Activated CD4-positive, alpha-beta T cell treated with anti-CD3 and anti-CD28 coated beads for 36 hours (primary cell): Measurements from ENCODE around the gene KCNJ1. TPM values are rescaled to one million over a fixed set of nuclear protein-coding genes. Genes with fewer than 3 reads are reported as not detected.
A peak's percentile ranks its signal among the peaks of the same experiment; 100 is the strongest.

ENCODE experiments used
- ATAC-seq: fragments of 200-7000 bp; cut with Tn5 transposase; one replicate; pipeline ENCODE4 v1.10.0; 2021; ENCODE audit warnings: mild to moderate bottlenecking, moderate library complexity
- CTCF ChIA-PET: fragments of 350-600 bp; sonication (Branson Sonifier 250); formaldehyde crosslinking; loops from one replicate; lab custom pipeline; 2021; ENCODE audit warnings: antibody characterized with exemption; lab: Charles Lee
- POLR2A ChIA-PET: fragments of 350-600 bp; sonication (Branson Sonifier 250); formaldehyde crosslinking; loops from one replicate; lab custom pipeline; 2021; ENCODE audit warnings: antibody characterized with exemption, inconsistent platforms; lab: Charles Lee
- DNase-seq: peaks from one replicate; pipeline ENCODE4 v3.0.0-alpha.2; 2020
- H3K27ac Mint-ChIP-seq: one replicate; pipeline ENCODE4 v1.8.0; 2021; ENCODE audit warnings: mixed read lengths
- H3K27me3 Mint-ChIP-seq: one replicate; pipeline ENCODE4 v1.8.0; 2021; ENCODE audit warnings: mixed read lengths
- H3K36me3 Mint-ChIP-seq: one replicate; pipeline ENCODE4 v1.8.0; 2021; ENCODE audit warnings: low read depth, mixed read lengths
- H3K4me1 Mint-ChIP-seq: one replicate; pipeline ENCODE4 v1.8.0; 2021; ENCODE audit warnings: mixed read lengths
- H3K4me3 Mint-ChIP-seq: one replicate; pipeline ENCODE4 v1.8.0; 2021; ENCODE audit warnings: mild to moderate bottlenecking, moderate library complexity, mixed read lengths
- H3K9me3 Mint-ChIP-seq: one replicate; pipeline ENCODE4 v1.8.0; 2021; ENCODE audit warnings: low read depth, mixed read lengths
- intact Hi-C, 2 experiments: fragments of 100-400 bp; cut with DNase I in 1 of 2; cut with micrococcal nuclease in 1 of 2; formaldehyde crosslinking; loops; one replicate each; pipeline versions ENCODE4 v1.14.2 to v1.15.1; 2022 to 2024; cut with DNase I, micrococcal nuclease
- total RNA-seq, 2 experiments: library from RNA; stranded (reverse); gene quantifications; one replicate each; pipeline ENCODE4 v1.2.3, GENCODE V29; 2021

The KCNJ1 gene
- total RNA-seq, 2 experiments from 2014 or later = not detected

DNA sequence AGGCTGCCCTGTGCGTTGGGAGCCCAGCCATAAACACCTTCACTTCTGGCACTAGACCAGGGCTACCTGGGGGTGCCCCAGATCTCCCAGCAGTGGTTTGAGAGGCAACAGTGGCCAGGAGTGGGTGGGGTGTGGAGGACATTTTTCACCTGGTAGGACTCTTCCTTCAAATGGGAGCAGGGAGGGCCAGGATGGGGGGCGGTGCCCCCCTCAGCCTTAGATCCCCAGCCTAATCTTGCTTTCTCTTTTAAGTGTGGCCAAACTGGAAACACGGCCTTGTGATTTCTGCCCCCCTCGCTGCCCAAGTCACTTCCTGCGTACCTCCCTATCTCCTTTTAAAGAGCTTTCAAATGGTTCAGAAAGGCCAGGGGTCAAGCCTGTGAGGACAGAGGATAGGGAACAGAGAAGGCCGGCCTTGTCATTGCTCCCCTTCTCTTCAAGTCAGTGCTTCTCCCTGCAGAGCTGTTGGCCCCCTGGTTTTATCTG lies 24.9 kb upstream of the KCNJ1 start:
- Mint-ChIP-seq H3K36me3 (no peaks in the 10 kb centered on the region), H3K27me3 (peaks cover 40% of the 10 kb centered on the region), H3K4me3 (no peak overlapping the region), H3K9me3 (no peaks in the 10 kb centered on the region), H3K27ac (no peak overlapping the region), H3K4me1 (peaks cover 2% of the 10 kb centered on the region)
- POLR2A ChIA-PET = interaction anchor here (0.6 kb wide), 1 partner anchor 241 kb away, joined by 3 read pairs; no protein-coding TSS in a partner anchor
- intact Hi-C loops = no loop called here
- no peak for DNase-seq
- ATAC-seq = no peak
- CTCF ChIA-PET = interaction anchor here (0.6 to 2.5 kb wide), 8 partner anchors 8 to 1170 kb away, joined by 3 to 28 read pairs (median 4); no protein-coding TSS in a partner anchor

DNA sequence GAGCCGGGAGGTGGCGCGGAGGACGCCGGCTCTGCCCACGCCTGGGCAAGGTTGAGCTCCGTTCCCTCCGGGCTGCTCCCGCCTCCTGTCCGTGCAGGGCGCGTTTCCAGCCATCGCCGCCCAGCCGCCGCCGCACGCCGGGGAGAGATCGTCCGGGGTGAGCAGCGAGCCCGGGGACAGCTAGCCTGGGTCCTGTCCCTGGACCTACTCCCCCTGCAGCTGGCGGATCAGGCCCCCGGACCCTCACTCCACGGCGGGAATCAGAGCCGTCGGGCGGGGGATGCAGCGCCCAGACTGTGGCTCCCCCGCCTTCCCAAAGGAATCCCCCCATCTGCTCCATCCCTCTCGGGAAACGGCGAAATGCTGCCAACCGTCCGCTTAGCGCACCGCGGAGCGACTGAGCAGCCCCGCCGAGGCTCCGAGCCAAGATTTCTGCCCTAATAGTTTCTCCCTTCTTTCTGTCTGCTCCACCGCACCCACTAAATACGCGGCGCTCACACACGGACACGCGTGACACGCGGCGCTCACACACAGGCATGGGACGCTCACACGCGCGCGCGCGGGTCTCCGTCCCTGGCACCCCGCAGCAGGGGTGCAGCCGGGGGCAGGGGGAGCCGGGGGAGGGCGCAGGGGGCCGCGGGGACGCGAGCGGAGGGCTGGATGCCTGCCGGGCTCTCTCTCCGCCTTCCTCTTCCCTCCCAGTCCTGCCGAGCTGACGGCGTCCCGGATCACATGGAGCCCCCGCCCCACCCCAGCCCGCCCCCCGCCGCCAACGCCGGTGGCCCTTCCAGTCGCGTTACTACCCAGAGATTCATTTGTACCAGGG lies 23.7 kb upstream of the KCNJ1 start, which contains the start of gene KCNJ5:
KCNJ5 (plus strand) TSS at position 814 of the 826 bp plus-strand sequence. CDS start 19,918 bp downstream, outside the sequence.
- Mint-ChIP-seq H3K9me3 (no peaks in the 10 kb centered on the region), H3K36me3 (no peaks in the 10 kb centered on the region), H3K27me3 (peaks cover 46% of the 10 kb centered on the region), H3K27ac (no peak within 1 kb of the TSS), H3K4me1 (peaks cover 2% of the 10 kb centered on the region), H3K4me3 (peak within 1 kb of the TSS; percentile 59)
- CTCF ChIA-PET = interaction anchor here (0.6 to 2.2 kb wide), 8 partner anchors 10 to 733 kb away, joined by 3 to 9 read pairs (median 4); no protein-coding TSS in a partner anchor
- intact Hi-C loops = no loop called here
- DNase-seq (peak; percentile 36), ATAC-seq (peak; percentile 35)
- POLR2A ChIA-PET = no interaction called here

DNA sequence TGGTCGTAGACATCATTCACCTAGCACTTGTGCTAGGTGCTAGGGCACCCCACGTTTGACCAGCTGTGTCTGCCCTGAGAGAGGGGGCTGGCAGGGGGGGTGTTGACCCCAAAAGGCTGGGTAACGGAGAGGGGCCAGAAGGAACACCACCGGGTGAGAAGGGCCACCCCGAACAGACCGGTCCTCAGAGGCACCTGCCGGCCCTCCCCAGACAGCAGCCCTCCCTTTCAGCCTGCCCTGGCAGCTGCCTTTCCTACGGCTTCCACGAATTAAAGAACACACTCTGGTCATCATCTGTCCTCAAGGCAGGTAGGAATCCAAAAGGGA lies 23.1 kb upstream of the KCNJ1 start:
- no peaks in the 10 kb centered on the region for H3K9me3 Mint-ChIP-seq
- intact Hi-C loops = no loop called here
- peaks cover 49% of the 10 kb centered on the region for H3K27me3 Mint-ChIP-seq
- peaks cover 2% of the 10 kb centered on the region for H3K4me1 Mint-ChIP-seq
- POLR2A ChIA-PET = interaction anchor here (0.9 kb wide), 1 partner anchor 73 kb away, joined by 3 read pairs; no protein-coding TSS in a partner anchor
- DNase-seq = no peak
- CTCF ChIA-PET = interaction anchor here (0.7 to 2.2 kb wide), 5 partner anchors 9 to 733 kb away, joined by 3 to 9 read pairs (median 4); no protein-coding TSS in a partner anchor
- H3K36me3 Mint-ChIP-seq = no peaks in the 10 kb centered on the region
- no peak overlapping the region for H3K4me3 Mint-ChIP-seq
- H3K27ac Mint-ChIP-seq = no peak overlapping the region
- no peak for ATAC-seq

DNA sequence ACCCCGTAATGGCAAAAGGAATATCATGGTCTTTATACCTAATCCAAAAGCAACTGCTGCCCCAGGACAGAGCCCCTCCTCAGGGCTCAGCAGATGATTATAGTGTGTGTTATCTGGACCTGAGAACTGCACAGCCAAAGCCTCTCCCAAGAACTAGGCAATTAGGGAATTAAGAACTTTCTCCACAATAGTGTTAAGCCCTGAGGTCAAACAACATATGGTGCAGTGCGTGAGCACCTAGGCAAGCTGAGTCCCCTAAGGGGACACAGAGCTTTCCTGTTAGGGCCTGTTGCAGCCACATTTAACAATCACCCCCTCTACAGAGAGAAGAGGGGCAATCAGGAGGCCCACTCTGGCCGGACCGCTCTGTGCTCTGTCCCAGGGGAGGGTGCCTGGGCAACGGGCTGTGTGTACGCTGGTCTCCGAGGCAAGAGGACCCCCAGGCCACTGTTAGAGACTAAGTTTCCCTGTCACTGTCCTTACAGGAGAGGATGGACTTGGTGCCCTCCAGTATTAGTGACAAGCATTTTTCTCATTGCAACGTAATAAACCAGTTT lies 22.6 kb upstream of the KCNJ1 start:
- Mint-ChIP-seq H3K4me3 (no peak overlapping the region), H3K27me3 (peaks cover 50% of the 10 kb centered on the region), H3K36me3 (no peaks in the 10 kb centered on the region), H3K4me1 (peaks cover 2% of the 10 kb centered on the region), H3K27ac (no peak overlapping the region), H3K9me3 (no peaks in the 10 kb centered on the region)
- no peak for ATAC-seq
- POLR2A ChIA-PET = interaction anchor here (0.9 kb wide), 1 partner anchor 73 kb away, joined by 3 read pairs; no protein-coding TSS in a partner anchor
- intact Hi-C loops = loop anchor here in 1 of 2 experiments (5.0 kb wide), 1 partner anchor 443 kb away; no protein-coding TSS in a partner anchor
- no peak for DNase-seq
- CTCF ChIA-PET = interaction anchor here (0.7 to 6.5 kb wide), 6 partner anchors 9 to 67 kb away, joined by 3 to 162 read pairs (median 4); no protein-coding TSS in a partner anchor

DNA sequence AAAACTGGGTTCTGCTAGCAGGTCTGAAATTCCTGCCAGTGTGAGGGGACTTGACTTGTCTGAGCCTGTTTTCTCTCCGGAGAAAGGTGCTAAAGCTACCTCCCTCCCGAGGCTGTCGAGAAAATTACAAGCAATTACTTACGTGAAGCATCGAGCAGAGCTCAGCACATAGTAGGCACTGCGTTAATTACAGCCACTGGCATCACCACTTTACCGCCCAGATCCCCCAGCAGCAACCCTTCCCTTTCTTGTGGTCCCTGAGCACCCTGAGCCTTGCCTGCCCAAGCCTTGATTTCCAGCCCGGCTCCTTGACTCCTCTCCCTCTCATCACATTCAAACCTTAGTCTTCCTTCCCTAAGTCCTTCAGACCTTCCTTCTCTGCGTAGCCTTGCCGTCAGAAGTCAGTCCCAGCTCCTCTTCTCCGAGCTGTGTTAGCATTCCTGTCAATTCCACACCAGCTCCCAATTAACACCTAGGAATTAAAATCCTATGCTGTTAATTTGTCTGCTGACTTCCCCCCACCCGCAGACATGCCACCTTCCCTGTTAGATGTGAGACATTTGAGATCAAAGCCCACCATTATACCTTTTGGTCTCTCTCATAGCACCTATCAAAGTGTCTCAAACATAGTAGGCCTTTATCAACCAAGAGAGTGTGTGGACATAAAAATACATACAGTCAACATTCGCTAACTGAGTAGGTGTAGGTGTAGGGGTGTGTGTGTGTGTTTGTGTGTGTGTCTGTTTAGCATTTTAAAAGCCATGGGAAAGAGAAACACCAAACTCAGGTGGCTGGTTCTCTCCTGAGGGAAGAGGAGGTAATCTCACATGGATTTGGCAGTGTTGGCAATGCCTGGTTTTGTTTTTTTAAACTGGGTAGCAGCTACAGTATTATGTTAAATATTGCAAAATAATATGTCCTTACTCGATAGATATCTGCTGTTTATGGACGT lies 21.2 kb upstream of the KCNJ1 start:
- POLR2A ChIA-PET = no interaction called here
- no peak for ATAC-seq

DNA sequence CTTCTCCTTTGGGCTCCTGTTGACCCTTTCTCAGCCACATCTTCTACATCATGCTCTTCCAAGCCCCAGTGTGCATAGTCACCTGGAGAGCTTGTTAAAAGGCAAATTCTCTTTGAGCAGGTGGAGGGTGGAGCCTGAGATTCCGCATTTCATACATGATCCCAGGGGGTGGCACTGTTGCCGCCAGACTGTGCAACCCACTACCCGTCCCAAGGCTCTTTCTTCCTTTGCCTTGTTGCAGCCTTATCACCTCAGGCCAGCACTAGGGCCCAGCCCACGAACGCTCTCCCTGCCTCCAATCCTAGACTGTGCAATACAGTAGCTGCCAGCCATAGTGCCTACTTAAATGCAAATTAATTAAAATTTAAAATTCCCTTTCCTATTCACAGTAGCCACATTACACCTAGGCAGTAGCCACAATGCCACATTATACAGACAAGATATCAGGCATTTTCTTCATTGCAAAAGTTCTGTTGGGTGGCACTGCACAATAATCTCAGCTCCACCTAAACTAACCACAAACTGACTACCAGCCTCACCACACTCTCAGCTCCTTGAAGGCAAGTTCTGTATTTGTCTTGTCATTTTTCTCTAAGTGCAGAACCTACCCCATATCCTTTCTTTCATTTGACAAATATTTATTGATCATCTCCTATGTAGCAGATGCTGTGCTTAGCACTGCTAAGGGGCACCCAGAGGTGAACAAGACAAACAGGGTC lies 19.5 kb upstream of the KCNJ1 start:
- Mint-ChIP-seq H3K27me3 (peaks cover 61% of the 10 kb centered on the region), H3K4me1 (peaks cover 2% of the 10 kb centered on the region), H3K27ac (no peak overlapping the region), H3K4me3 (no peak overlapping the region), H3K36me3 (no peaks in the 10 kb centered on the region), H3K9me3 (no peaks in the 10 kb centered on the region)
- POLR2A ChIA-PET = no interaction called here
- DNase-seq (peak; percentile 42), ATAC-seq (peak; percentile 40)
- intact Hi-C loops = loop anchor here in 1 of 2 experiments (5.0 kb wide), 1 partner anchor 446 kb away; no protein-coding TSS in a partner anchor
- CTCF ChIA-PET = interaction anchor here (0.6 to 6.5 kb wide), 12 partner anchors 12 to 729 kb away, joined by 3 to 162 read pairs (median 4); no protein-coding TSS in a partner anchor

More for the DNA sequence above, 21.2 kb upstream of the KCNJ1 start:
- Mint-ChIP-seq H3K36me3 (no peaks in the 10 kb centered on the region), H3K4me1 (peaks cover 2% of the 10 kb centered on the region), H3K9me3 (no peaks in the 10 kb centered on the region), H3K27me3 (peaks cover 54% of the 10 kb centered on the region), H3K27ac (no peak overlapping the region), H3K4me3 (no peak overlapping the region)
- CTCF ChIA-PET = interaction anchor here (0.6 to 6.5 kb wide), 8 partner anchors 7 to 715 kb away, joined by 3 to 162 read pairs (median 4); no protein-coding TSS in a partner anchor
- intact Hi-C loops = loop anchor here in 1 of 2 experiments (5.0 kb wide), 1 partner anchor 444 kb away; no protein-coding TSS in a partner anchor
- DNase-seq = no peak

DNA sequence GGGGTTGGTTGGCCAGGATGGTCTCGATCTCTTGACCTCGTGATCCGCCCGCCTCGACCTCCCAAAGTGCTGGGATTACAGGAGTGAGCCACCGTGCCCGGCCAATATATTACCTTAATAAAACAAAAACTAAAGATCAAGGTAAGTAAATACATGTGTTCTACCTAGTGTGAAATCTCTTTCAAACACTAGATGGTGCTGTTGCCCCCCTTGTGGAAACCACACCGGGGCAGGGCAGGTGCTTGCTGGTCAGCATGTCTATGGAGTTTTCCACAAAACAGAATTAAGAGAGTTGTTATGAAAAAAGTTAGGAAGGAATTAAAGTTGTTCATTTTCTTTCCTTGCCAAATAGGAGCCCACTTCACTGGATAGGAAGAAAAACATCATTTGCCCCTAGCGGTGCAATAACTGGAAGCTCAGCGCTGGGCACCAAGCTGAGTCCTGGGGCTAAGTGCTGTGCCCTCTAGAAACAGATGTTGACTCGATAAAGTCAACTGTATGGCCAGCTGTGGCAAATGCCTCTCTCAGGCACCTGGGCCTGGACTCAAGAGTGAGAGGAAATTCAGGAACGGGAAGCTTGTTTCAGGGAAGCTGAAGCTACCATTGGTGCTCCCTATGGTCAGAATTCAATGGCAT lies 17.7 kb upstream of the KCNJ1 start:
- no peaks in the 10 kb centered on the region for H3K4me1 Mint-ChIP-seq
- intact Hi-C loops = loop anchor here (1.0 to 5.0 kb wide), 7 partner anchors 20 to 867 kb away; no protein-coding TSS in a partner anchor
- H3K9me3 Mint-ChIP-seq = no peaks in the 10 kb centered on the region
- POLR2A ChIA-PET = interaction anchor here (0.5 kb wide), 1 partner anchor 485 kb away, joined by 4 read pairs; no protein-coding TSS in a partner anchor
- H3K27ac Mint-ChIP-seq = no peak overlapping the region
- peak; percentile 74 for DNase-seq
- H3K4me3 Mint-ChIP-seq = no peak overlapping the region
- peak; percentile 92 for ATAC-seq
- H3K36me3 Mint-ChIP-seq = no peaks in the 10 kb centered on the region
- peaks cover 54% of the 10 kb centered on the region for H3K27me3 Mint-ChIP-seq
- CTCF ChIA-PET = interaction anchor here (0.5 to 6.5 kb wide), 42 partner anchors 8 to 1090 kb away, joined by 3 to 162 read pairs (median 4); no protein-coding TSS in a partner anchor

DNA sequence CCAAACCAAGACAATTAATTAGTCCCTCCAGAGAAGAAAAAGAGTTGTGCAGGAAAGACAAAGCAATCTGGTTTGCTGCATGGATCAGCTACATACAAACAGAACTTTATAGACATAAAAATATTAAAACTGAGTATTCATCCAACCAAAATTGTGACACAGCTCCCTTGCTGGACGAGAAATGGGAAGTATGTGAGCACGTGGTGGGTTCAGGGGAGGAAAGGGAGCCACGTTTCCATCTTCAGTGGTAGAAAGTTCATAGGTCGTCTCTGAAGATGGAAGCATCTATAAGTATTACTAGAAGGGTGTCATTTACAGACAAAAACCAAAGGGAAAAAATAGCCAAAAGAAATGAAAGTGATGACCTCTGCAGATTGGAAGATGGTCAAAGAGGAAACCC lies 17.0 kb upstream of the KCNJ1 start:
- no peak for DNase-seq
- ATAC-seq = no peak
- intact Hi-C loops = loop anchor here (1.0 to 5.0 kb wide), 6 partner anchors 21 to 868 kb away; no protein-coding TSS in a partner anchor
- H3K9me3 Mint-ChIP-seq = no peaks in the 10 kb centered on the region
- no peaks in the 10 kb centered on the region for H3K4me1 Mint-ChIP-seq
- CTCF ChIA-PET = interaction anchor here (0.6 to 6.5 kb wide), 18 partner anchors 8 to 727 kb away, joined by 3 to 162 read pairs (median 4); no protein-coding TSS in a partner anchor
- H3K4me3 Mint-ChIP-seq = no peak overlapping the region
- peaks cover 47% of the 10 kb centered on the region for H3K27me3 Mint-ChIP-seq
- H3K36me3 Mint-ChIP-seq = no peaks in the 10 kb centered on the region
- POLR2A ChIA-PET = no interaction called here
- H3K27ac Mint-ChIP-seq = no peak overlapping the region

DNA sequence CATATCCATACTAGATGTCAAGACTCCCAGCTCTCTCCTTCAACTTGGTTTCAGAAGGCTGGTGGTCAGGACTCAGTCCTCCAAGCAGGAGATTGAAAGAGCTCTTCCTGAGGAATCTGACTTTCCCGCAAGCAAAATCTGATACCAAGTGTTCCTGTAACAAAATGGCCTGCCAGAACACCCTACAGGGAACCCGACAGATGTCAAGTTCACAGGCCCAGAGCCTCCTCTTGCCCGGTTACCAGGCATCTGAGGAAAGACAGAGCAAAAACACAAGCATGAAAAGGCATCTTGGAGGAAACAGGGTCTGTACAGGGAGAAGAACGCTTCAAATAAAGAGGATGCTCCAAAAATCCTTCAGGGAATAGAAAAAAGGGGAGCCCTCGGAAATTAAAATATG lies 15.4 kb upstream of the KCNJ1 start:
- ChIA-PET CTCF (interaction anchor here (0.9 to 2.9 kb wide), 6 partner anchors 10 to 74 kb away, joined by 3 to 21 read pairs (median 6); no protein-coding TSS in a partner anchor), POLR2A (no interaction called here)
- ATAC-seq (no peak), DNase-seq (no peak)
- Mint-ChIP-seq H3K27me3 (peaks cover 36% of the 10 kb centered on the region), H3K27ac (no peak overlapping the region), H3K36me3 (no peaks in the 10 kb centered on the region), H3K4me3 (no peak overlapping the region), H3K4me1 (no peaks in the 10 kb centered on the region), H3K9me3 (no peaks in the 10 kb centered on the region)
- intact Hi-C loops = loop anchor here in 1 of 2 experiments (5.0 kb wide), 1 partner anchor 870 kb away; no protein-coding TSS in a partner anchor
